ENCODE results near the gene FRY. TPM values are rescaled to one million over a fixed set of nuclear protein-coding genes. Genes with fewer than 3 reads are reported as not detected.

Gene FRY
- total RNA-seq, 4 donors from 2014 or later = 99.5 to 285 (median 158) TPM

DNA sequence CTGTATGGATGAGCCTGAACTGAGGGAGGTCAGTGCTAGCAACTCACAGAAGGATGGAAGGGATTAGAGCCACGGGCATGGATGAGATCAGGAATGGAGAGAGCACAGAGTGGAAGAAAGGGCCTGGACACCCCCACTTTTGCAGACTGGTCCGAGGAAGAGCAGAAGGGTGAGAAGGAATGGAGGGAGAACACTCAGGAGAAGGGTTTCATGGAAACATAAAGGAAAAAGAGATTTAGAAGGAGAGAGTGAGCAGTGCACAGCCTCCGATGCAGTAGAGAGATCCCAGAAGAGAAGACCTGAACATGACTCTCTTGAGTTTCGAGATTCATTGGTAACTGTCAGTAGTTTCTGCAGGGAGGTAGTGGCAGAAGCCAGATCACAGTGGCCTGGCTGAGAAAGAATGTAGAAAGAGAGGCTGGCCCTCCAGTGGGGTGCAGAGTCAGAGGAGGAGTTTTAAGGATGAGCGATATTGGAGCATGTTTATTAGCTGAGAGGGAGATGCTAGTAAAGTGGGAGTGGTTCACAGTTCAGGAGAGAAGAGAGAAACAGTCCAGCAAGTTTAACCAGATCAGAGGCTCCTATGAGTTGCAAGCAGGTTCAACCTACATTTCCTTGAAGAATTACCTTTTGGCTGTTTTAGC lies 174.6 kb downstream of the FRY start:
- no peak for TF ChIP-seq POLR2A (IDR thresholded peaks at IDR 0.05)
- TF ChIP-seq POLR2AphosphoS5 (IDR thresholded peaks at IDR 0.05) = no peak
- no peak for TF ChIP-seq EP300 (IDR thresholded peaks at IDR 0.05)
- TF ChIP-seq, protein P1, sequence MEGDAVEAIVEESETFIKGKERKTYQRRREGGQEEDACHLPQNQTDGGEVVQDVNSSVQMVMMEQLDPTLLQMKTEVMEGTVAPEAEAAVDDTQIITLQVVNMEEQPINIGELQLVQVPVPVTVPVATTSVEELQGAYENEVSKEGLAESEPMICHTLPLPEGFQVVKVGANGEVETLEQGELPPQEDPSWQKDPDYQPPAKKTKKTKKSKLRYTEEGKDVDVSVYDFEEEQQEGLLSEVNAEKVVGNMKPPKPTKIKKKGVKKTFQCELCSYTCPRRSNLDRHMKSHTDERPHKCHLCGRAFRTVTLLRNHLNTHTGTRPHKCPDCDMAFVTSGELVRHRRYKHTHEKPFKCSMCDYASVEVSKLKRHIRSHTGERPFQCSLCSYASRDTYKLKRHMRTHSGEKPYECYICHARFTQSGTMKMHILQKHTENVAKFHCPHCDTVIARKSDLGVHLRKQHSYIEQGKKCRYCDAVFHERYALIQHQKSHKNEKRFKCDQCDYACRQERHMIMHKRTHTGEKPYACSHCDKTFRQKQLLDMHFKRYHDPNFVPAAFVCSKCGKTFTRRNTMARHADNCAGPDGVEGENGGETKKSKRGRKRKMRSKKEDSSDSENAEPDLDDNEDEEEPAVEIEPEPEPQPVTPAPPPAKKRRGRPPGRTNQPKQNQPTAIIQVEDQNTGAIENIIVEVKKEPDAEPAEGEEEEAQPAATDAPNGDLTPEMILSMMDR (IDR thresholded peaks at IDR 0.05) = no peak
- Histone ChIP-seq H3K4me1 (peaks cover 0 to 2% (median 0%) of the 10 kb centered on the region in 3 donors), H3K27me3 (no peaks in the 10 kb centered on the region), H3K9me3 (no peaks in the 10 kb centered on the region), H3K4me3 (no peak overlapping the region), H3K27ac (no peak overlapping the region), H3K36me3 (peaks cover 0 to 29% of the 10 kb centered on the region in 2 donors)
- WGBS, 2 donors (ENCODE audit: low coverage in 1 of 2) = 76% methylated on average over 3 to 5 of the region's 5 CpGs
- no peak for ATAC-seq

DNA sequence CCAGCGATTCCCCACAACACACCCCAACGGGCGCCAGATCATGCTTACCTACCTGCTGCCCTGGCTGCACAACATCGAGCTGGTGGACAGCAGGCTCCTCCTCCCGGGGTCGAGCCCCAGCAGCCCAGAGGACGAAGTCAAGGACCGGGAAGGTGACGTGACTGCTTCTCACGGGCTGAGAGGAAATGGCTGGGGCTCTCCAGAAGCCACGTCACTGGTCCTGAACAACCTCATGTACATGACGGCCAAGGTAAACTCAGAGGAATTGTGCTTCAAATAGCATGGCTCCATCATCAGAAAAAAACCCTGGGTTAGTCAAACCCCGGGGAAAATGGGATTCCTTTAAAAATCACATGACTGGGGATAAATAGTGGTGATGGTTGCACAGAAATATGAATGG lies 177.3 kb downstream of the FRY start:
- Histone ChIP-seq H3K36me3 (peaks cover 0 to 47% of the 10 kb centered on the region in 2 donors), H3K27me3 (no peaks in the 10 kb centered on the region), H3K4me1 (peaks cover 0 to 2% (median 0%) of the 10 kb centered on the region in 3 donors), H3K9me3 (no peaks in the 10 kb centered on the region), H3K27ac (no peak overlapping the region), H3K4me3 (no peak overlapping the region)
- ATAC-seq = no peak
- TF ChIP-seq POLR2A (IDR thresholded peaks at IDR 0.05) (no peak), EP300 (IDR thresholded peaks at IDR 0.05) (no peak), POLR2AphosphoS5 (IDR thresholded peaks at IDR 0.05) (no peak)
- TF ChIP-seq, protein P1 (IDR thresholded peaks at IDR 0.05) = no peak
- 81% methylated on average over 2 of the region's 13 CpGs; no CpG with 5 or more reads in 1 of the 2 donors for WGBS, 2 donors (ENCODE audit: low coverage in 1 of 2)

DNA sequence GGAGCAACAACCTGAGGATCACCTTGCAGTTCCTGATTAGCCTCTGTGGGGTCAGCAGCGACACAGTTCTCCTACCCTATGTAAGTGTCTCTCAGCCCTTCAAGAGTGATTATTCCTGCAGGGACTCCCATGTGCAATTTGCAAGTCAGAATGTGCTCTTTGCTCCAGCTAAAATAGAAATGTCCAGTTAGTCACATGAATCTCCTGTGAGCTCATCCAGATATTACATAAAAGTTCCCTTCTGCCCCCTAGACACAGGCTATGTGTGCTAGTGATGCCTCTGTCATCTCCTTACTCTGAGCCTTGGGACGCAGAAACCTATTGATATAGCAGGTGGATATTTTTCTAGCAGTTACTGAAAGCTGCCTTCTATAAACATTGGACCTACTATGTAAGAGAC lies 178.1 kb downstream of the FRY start:
- Histone ChIP-seq H3K9me3 (no peaks in the 10 kb centered on the region), H3K27ac (no peak overlapping the region), H3K4me1 (peaks cover 0 to 2% (median 0%) of the 10 kb centered on the region in 3 donors), H3K27me3 (no peaks in the 10 kb centered on the region), H3K36me3 (peaks cover 0 to 55% of the 10 kb centered on the region in 2 donors), H3K4me3 (no peak overlapping the region)
- 100% methylated on average over 2 of the region's 2 CpGs; no CpG with 5 or more reads in 1 of the 2 donors for WGBS, 2 donors (ENCODE audit: low coverage in 1 of 2)
- ATAC-seq = no peak
- TF ChIP-seq, protein P1 (IDR thresholded peaks at IDR 0.05) = no peak
- no peak for TF ChIP-seq POLR2A (IDR thresholded peaks at IDR 0.05)
- no peak for TF ChIP-seq POLR2AphosphoS5 (IDR thresholded peaks at IDR 0.05)

DNA sequence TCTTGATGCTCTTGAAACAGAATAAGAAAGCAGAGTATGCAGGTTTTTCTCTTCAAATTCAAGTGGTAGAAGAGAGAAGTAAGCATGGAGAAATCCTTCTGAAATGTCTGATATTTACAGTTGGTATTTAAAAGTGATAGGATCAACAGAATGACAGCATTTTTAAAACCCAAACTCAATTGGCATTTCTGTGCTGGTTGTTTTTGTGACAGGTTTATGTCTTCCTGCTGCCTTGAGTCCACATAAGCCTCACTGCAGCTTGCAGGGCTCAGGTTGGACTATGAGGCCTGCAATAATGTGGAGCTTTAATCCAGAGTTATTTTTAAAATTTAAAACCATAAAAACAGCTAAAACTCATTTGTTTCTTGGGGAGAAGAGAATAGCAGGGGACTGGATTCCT lies 178.5 kb downstream of the FRY start:
- Histone ChIP-seq H3K36me3 (peaks cover 0 to 57% of the 10 kb centered on the region in 2 donors), H3K4me3 (no peak overlapping the region), H3K27ac (no peak overlapping the region), H3K27me3 (no peaks in the 10 kb centered on the region), H3K4me1 (peaks cover 0 to 2% (median 0%) of the 10 kb centered on the region in 3 donors), H3K9me3 (no peaks in the 10 kb centered on the region)
- TF ChIP-seq POLR2A (IDR thresholded peaks at IDR 0.05) (no peak), EP300 (IDR thresholded peaks at IDR 0.05) (no peak), POLR2AphosphoS5 (IDR thresholded peaks at IDR 0.05) (no peak)
- TF ChIP-seq, protein P1 (IDR thresholded peaks at IDR 0.05) = no peak
- no peak for ATAC-seq

DNA sequence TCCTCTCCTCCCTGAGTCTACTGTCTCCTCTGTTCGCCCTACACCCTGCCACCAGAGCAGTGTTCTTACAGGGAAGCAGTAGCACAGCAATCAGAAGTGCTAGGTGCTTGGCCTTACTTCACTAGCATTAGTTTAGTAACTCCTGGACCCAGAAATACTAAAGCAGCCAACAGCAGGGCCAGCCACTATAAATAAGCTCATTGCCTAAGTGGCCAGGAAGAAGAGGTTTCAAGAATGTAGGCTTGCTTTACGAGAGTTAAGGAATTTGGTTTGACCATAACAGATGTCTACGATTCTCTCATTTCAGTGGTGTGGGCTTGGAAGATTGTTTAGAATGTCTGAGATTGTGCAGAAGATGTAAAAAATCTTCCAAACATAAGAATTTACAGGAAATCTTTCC lies 180.2 kb downstream of the FRY start:
- Histone ChIP-seq H3K36me3 (peaks cover 0 to 57% of the 10 kb centered on the region in 2 donors), H3K27ac (peak overlapping the region in 2 of 4 donors; percentile 16 to 37), H3K9me3 (no peaks in the 10 kb centered on the region), H3K4me1 (peaks cover 0 to 2% (median 0%) of the 10 kb centered on the region in 3 donors), H3K4me3 (no peak overlapping the region), H3K27me3 (no peaks in the 10 kb centered on the region)
- peak; percentile 67 for ATAC-seq
- WGBS, 2 donors (ENCODE audit: low coverage in 1 of 2) = 55 to 63% methylated on average over 2 of the region's 3 CpGs
- TF ChIP-seq, protein P1 (IDR thresholded peaks at IDR 0.05) = no peak
- TF ChIP-seq EP300 (IDR thresholded peaks at IDR 0.05) = no peak
- TF ChIP-seq POLR2AphosphoS5 (IDR thresholded peaks at IDR 0.05) = no peak
- no peak for TF ChIP-seq POLR2A (IDR thresholded peaks at IDR 0.05)

Data from gastroesophageal sphincter (tissue), 4 donors.